Tibial artery (tissue), 4 donors: Measurements from ENCODE around the gene TAPBP.
A peak's percentile ranks its signal among the peaks of the same experiment; 100 is the strongest.

ENCODE experiments used
- DNase-seq, 2 donors: peaks; one replicate each; pipeline ENCODE4 v3.0.0-alpha.2; 2019
- H3K27ac ChIP-seq, 2 donors: fragments of 200-600 bp; sonication (generic) in 1 of 2; 1 replicate in 1 of 2; 2 replicates in 1 of 2; pipeline ENCODE4 v1.5.1; 2018 to 2019; ENCODE audit warnings: mild to moderate bottlenecking in 1 of 2
- H3K27me3 ChIP-seq, 2 donors: fragments of 200-600 bp; sonication (generic) in 1 of 2; one replicate each; pipeline versions ENCODE4 v1.5.1 to v1.6.0; 2016 to 2019
- H3K36me3 ChIP-seq, 3 donors: fragments of 200-600 bp; sonication (generic) in 2 of 3; one replicate each; pipeline ENCODE4 v1.5.1; 2016 to 2019; ENCODE audit warnings: mild to moderate bottlenecking in 2 of 3
- H3K4me1 ChIP-seq, 4 donors: fragments of 200-600 bp; sonication (generic) in 2 of 4; 1 replicate in 3 of 4; 2 replicates in 1 of 4; pipeline ENCODE4 v1.5.1; 2016 to 2019
- H3K4me3 ChIP-seq, 2 donors: fragments of 200-600 bp; sonication (generic) in 1 of 2; 1 replicate in 1 of 2; 2 replicates in 1 of 2; pipeline ENCODE4 v1.5.1; 2018 to 2019; ENCODE audit warnings: mild to moderate bottlenecking in 2 of 2
- H3K9me3 ChIP-seq, 3 donors: fragments of 200-600 bp; sonication (generic) in 1 of 3; one replicate each; pipeline ENCODE4 v1.5.1; 2016 to 2019
- intact Hi-C: fragments of 100-400 bp; cut with DNase I; formaldehyde crosslinking; loops from one replicate; pipeline ENCODE4 v1.15.0; 2023; ENCODE audit warnings: low total_unique reads
- TF ChIP-seq, protein P1 (sequence below), 2 experiments: fragments of 200-600 bp in 1 of 2; fragments of 450-650 bp in 1 of 2; IDR thresholded peaks; one replicate each; pipeline ENCODE4 v1.5.1; 2017 to 2019; ENCODE audit warnings: antibody characterized with exemption in 2 of 2, mild to moderate bottlenecking in 1 of 2, moderate library complexity in 1 of 2

The TAPBP gene

DNA sequence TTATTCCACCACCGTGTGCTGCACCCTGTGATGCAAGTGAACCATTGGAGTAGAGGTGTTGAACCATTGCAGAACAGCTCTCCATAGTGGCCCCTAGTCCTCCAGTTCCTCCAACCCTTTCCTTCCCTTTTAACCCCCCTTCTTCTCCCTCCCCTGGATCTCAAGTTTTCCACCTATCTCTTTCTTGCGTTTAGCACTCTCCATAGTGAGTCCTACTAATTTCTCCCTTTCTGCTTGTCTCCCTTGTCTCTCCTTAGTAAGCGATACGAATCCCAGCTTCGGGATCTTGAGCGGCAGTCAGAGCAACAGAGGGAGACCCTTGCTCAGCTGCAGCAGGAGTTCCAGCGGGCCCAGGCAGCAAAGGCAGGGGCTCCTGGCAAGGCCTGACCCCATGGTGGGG is 23.4 kb downstream of the TAPBP start:
- no peaks in the 10 kb centered on the region for H3K9me3 ChIP-seq
- peak overlapping the region; percentile 73 to 79 for H3K4me3 ChIP-seq
- peaks cover 4 to 25% (median 22%) of the 10 kb centered on the region in 4 donors for H3K4me1 ChIP-seq
- no peaks in the 10 kb centered on the region for H3K27me3 ChIP-seq
- peak overlapping the region in 1 of 2 donors; percentile 81 for H3K27ac ChIP-seq
- H3K36me3 ChIP-seq, result peaks cover 34 to 67% (median 56%) of the 10 kb centered on the region in 3 donors
- DNase-seq, result no peak
- intact Hi-C loops, result loop anchor here (10.0 kb wide), 1 partner anchor 124 kb away; the partner anchor contains the start of genes CUTA and PHF1
- TF ChIP-seq, protein P1, sequence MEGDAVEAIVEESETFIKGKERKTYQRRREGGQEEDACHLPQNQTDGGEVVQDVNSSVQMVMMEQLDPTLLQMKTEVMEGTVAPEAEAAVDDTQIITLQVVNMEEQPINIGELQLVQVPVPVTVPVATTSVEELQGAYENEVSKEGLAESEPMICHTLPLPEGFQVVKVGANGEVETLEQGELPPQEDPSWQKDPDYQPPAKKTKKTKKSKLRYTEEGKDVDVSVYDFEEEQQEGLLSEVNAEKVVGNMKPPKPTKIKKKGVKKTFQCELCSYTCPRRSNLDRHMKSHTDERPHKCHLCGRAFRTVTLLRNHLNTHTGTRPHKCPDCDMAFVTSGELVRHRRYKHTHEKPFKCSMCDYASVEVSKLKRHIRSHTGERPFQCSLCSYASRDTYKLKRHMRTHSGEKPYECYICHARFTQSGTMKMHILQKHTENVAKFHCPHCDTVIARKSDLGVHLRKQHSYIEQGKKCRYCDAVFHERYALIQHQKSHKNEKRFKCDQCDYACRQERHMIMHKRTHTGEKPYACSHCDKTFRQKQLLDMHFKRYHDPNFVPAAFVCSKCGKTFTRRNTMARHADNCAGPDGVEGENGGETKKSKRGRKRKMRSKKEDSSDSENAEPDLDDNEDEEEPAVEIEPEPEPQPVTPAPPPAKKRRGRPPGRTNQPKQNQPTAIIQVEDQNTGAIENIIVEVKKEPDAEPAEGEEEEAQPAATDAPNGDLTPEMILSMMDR (IDR thresholded peaks at IDR 0.05), result no peak

DNA sequence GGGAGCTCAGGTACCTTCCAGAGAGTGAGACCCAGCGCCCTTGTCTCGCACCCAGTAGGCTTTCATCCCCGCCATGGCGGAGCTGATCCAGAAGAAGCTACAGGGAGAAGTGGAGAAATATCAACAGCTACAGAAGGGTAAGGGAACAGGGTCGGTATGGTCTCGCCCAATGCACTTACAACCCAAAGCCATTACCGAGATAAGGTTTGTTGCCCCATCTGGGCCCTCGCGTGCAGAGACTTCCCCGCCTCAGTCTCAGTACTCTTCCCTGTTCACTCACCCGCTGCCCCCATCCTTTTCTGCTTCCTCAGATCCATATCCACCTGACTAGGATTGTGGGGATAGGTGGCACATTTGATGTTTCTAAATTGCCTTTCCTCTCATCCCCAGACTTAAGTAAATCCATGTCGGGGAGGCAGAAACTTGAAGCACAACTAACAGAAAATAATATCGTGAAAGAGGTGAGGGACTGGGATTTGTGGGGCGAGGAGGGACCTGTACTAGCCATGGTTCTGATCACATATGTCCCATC is 24.0 kb downstream of the TAPBP start:
- Histone ChIP-seq H3K27ac (peak overlapping the region; percentile 69 to 81), H3K9me3 (no peaks in the 10 kb centered on the region), H3K36me3 (peaks cover 34 to 67% (median 54%) of the 10 kb centered on the region in 3 donors), H3K4me1 (peaks cover 4 to 25% (median 22%) of the 10 kb centered on the region in 4 donors), H3K27me3 (no peaks in the 10 kb centered on the region), H3K4me3 (peak overlapping the region; percentile 73 to 79)
- intact Hi-C loops, result loop anchor here (10.0 kb wide), 1 partner anchor 125 kb away; the partner anchor contains the start of genes CUTA and PHF1
- DNase-seq, result no peak
- TF ChIP-seq, protein P1 (IDR thresholded peaks at IDR 0.05), result no peak

DNA sequence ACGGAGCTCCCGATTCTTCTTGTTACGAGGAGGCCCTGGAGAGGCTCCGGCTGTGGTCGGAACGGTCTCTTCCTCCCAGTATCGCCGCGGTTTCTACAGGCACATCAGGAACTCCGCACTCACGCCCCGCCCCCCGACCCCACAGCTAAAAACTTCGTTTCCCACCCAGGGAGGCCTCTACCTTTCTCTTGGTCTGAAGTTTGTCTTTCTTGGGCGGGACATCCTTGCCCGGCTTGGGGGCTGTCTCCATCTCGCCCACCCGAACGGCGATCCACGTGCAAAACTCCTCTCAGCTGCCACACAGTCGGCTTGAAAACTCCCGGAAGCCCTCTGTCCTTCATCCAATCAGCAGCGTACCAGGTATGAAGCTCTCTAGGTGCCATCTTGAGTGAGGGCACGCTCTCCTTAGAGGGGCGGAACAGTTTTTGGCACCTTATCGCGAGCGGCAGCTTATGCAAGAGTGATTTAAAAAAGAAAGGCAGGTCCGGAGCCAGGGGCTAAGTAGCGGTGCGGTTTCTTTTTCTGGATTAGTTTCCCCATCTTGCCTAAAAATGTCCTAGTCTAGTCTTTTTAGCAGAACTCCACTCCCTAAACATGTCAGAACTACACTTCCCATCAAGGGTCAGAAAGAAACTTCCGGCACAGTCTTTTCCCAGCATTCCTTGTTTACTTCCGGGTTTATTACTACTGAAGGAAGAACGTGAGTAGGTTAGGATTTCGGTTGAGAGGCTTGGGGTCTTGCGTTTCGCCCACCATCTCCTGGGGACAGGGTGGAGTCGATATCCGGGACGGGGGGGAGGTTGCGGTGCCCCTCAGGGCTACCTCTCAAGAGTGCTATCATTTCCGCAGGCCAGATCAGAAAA is 24.7 kb downstream of the TAPBP start, which contains the start of the genes PFDN6 and WDR46:
TSS of gene PFDN6 (plus strand) at position 681 of the 863 bp plus-strand sequence. CDS start 256 bp downstream, outside the sequence.
TSS of gene WDR46 (minus strand) at position 319 of the 863 bp plus-strand sequence. CDS start at position 250, 69 bp downstream.
- TF ChIP-seq, protein P1 (IDR thresholded peaks at IDR 0.05), result no peak
- H3K4me3 ChIP-seq, result peak within 1 kb of the TSS; percentile 73 to 79
- H3K27ac ChIP-seq, result peak within 1 kb of the TSS; percentile 69 to 81
- no peaks in the 10 kb centered on the region for H3K9me3 ChIP-seq
- no peaks in the 10 kb centered on the region for H3K27me3 ChIP-seq
- peak; percentile 84 to 90 for DNase-seq
- peaks cover 34 to 66% (median 54%) of the 10 kb centered on the region in 3 donors for H3K36me3 ChIP-seq
- intact Hi-C loops, result no loop called here
- peaks cover 4 to 25% (median 22%) of the 10 kb centered on the region in 4 donors for H3K4me1 ChIP-seq

DNA sequence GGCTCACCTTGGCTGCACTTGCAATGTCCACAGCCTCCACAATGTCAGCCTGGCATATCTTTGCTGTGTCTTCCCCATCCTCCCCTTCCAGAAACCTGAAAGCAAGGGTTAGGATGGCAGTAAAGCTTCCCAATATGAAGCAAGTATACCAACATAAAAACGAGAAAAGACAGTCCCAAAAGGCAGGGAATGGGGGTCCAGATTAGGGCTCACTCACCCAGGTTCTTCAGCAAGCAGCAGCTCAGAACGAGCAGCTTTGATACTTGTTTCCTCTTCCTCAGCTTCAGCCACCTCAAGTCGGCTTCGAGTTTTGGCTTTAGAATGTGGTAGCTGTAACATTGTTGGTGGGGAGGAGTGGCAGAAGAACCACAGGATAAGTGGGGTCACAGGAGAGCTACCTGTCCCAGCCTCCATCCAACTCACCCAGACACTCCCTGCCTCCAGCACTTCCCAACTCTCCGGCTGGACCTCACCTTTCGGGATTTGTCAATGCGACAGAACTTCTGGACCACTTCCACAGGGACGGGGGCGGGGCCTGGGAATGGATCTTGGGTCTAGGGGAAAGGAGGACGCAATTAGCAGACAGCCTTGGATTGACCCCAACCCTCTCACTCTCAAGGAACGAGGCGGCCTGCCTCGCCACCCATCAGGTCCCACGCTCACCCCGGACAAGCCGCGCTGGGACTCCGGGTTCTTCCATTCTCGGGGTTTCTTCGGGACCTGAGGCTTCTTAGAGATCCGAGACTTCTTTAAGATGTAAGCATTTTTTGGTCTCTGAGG is 25.5 kb downstream of the TAPBP start:
- TF ChIP-seq, protein P1 (IDR thresholded peaks at IDR 0.05), result no peak

More for the DNA sequence above, 25.5 kb downstream of the TAPBP start:
- intact Hi-C loops, result no loop called here
- Histone ChIP-seq H3K4me1 (peaks cover 4 to 25% (median 22%) of the 10 kb centered on the region in 4 donors), H3K27me3 (no peaks in the 10 kb centered on the region), H3K9me3 (no peaks in the 10 kb centered on the region), H3K27ac (peak overlapping the region; percentile 69 to 81), H3K36me3 (peaks cover 31 to 66% (median 54%) of the 10 kb centered on the region in 3 donors), H3K4me3 (peak overlapping the region; percentile 73 to 79)
- no peak for DNase-seq
